K562 (cell line): ENCODE data around the gene TMEM132D. TPM values are rescaled to one million over a fixed set of nuclear protein-coding genes. Genes with fewer than 3 reads are reported as not detected.

ENCODE experiments used
- ATAC-seq: fragments of 200-7000 bp; cut with Tn5 transposase; 3 replicates; pipeline ENCODE4 v1.9.1; 2020; ENCODE audit warnings: moderate library complexity
- BruUV-seq: library from RNA; stranded (reverse); fragments of 400-500 nt; replicated peaks from 2 replicates; lab custom pipeline; 2021; lab: Mats Ljungman, UMichigan
- CTCF ChIA-PET: fragments of 300-600 bp; formaldehyde crosslinking; extraction: SDS; loops from one replicate; lab custom pipeline; 2021; ENCODE audit warnings: low intra/inter-chr PET ratio; lab: Yijun Ruan, JAX
- POLR2A ChIA-PET: fragments of 300-600, 350-650 bp; sonication (Branson Sonifier 250); formaldehyde crosslinking; extraction: SDS; loops from one replicate; lab custom pipeline; 2021; ENCODE audit warnings: antibody characterized with exemption, inconsistent platforms; lab: Yijun Ruan, JAX
- DNase-seq, 4 experiments: peaks; one replicate each; pipeline versions ENCODE4 v3.0.0 to v3.0.0-alpha.2; 2011 to 2018; ENCODE audit warnings: low spot score in 3 of 4, mixed read lengths in 3 of 4; ENCODE audit errors: extremely low read depth in 1 of 4
- FAIRE-seq: peaks from 2 replicates; lab custom pipeline; 2011; peaks lifted over from hg19 to GRCh38; lab: Jason Lieb, UNC
- H2AFZ ChIP-seq: 2 replicates; pipeline ENCODE4 v1.6.0; 2011; ENCODE audit warnings: low read depth, low read length, control low read depth, inconsistent platforms
- H3K27ac ChIP-seq: fragments of 200-600 bp; 3 replicates; pipeline ENCODE4 v1.8.0; 2011; ENCODE audit warnings: low read depth, mild to moderate bottlenecking, control low read depth, inconsistent platforms, low read length, moderate library complexity, mixed read lengths; ENCODE audit errors: extremely low read depth
- H3K27me3 ChIP-seq, 2 experiments: fragments of 300-600 bp in 1 of 2; 2 replicates in 1 of 2; 3 replicates in 1 of 2; pipeline versions ENCODE4 v1.6.0 to v1.8.0; 2011; ENCODE audit warnings: inconsistent platforms in 2 of 2, low read length in 2 of 2, mild to moderate bottlenecking in 1 of 2, mixed read lengths in 1 of 2, moderate library complexity in 1 of 2; ENCODE audit not compliant: control insufficient read depth in 2 of 2, insufficient read depth in 2 of 2
- H3K36me3 ChIP-seq: fragments of 300-600 bp; 3 replicates; pipeline ENCODE4 v1.8.0; 2011; ENCODE audit warnings: mild to moderate bottlenecking, low read length, inconsistent platforms; ENCODE audit not compliant: control insufficient read depth, insufficient read depth
- H3K4me1 ChIP-seq, 2 experiments: fragments of 200-600 bp in 1 of 2; replicated peaks in 1 of 2; 2 replicates in 1 of 2; 3 replicates in 1 of 2; pipeline versions ENCODE4 v1.5.1 to v1.8.0; 2011; ENCODE audit warnings: inconsistent platforms in 2 of 2, low read length in 2 of 2, mild to moderate bottlenecking in 1 of 2, mixed read lengths in 1 of 2, moderate library complexity in 1 of 2; ENCODE audit not compliant: control insufficient read depth in 2 of 2, insufficient read depth in 2 of 2
- H3K4me2 ChIP-seq: 2 replicates; pipeline ENCODE4 v1.6.1; 2011; ENCODE audit warnings: low read length, control low read depth, inconsistent platforms, mixed read lengths; ENCODE audit not compliant: insufficient read depth
- H3K4me3 ChIP-seq: fragments of 200-600 bp; sonication (generic), shearing (Covaris generic); 2 replicates; pipeline ENCODE4 v1.5.1; 2016; ENCODE audit warnings: control low read depth, inconsistent platforms
- H3K79me2 ChIP-seq: fragments of 200-600 bp; 3 replicates; pipeline ENCODE4 v1.8.0; 2011; ENCODE audit warnings: low read length, inconsistent platforms; ENCODE audit not compliant: control insufficient read depth, insufficient read depth
- H3K9ac ChIP-seq, 2 experiments: 2 replicates each; pipeline versions ENCODE4 v1.6.0 to v1.6.1; 2011; ENCODE audit warnings: low read depth in 2 of 2, low read length in 2 of 2, control low read depth in 1 of 2, inconsistent platforms in 1 of 2, mild to moderate bottlenecking in 1 of 2, mixed read lengths in 1 of 2; ENCODE audit not compliant: insufficient read depth in 1 of 2
- H3K9me1 ChIP-seq: one replicate; pipeline ENCODE4 v1.6.0; 2011; ENCODE audit warnings: inconsistent platforms, mild to moderate bottlenecking, low read length, moderate library complexity; ENCODE audit not compliant: control insufficient read depth, insufficient read depth
- H3K9me3 ChIP-seq: replicated peaks from 2 replicates; pipeline ENCODE4 v1.5.1; 2011; ENCODE audit warnings: low read depth, low read length, inconsistent platforms; ENCODE audit not compliant: control insufficient read depth, insufficient read depth
- H4K20me1 ChIP-seq: replicated peaks from 2 replicates; pipeline ENCODE4 v1.6.1; 2011; ENCODE audit warnings: low read length, inconsistent platforms, mixed read lengths; ENCODE audit not compliant: control insufficient read depth, insufficient read depth
- CCAR2 ChIP-seq: fragments of 200-400 bp; formaldehyde crosslinking; IDR thresholded peaks from 2 replicates; pipeline ENCODE4 v1.6.1; 2017; ENCODE audit warnings: mild to moderate bottlenecking, low read depth, low read length
- RNF219 ChIP-seq: fragments of 250-450 bp; sonication (Bioruptor Pico); IDR thresholded peaks from 2 replicates; pipeline ENCODE4 v1.5.0; 2022; ENCODE audit warnings: mild to moderate bottlenecking
- SAFB ChIP-seq: fragments of 200-400 bp; formaldehyde crosslinking; IDR thresholded peaks from 2 replicates; pipeline ENCODE4 v1.6.1; 2017; ENCODE audit warnings: low read depth, low read length, borderline replicate concordance
- TSHZ1 ChIP-seq: fragments of 250-450 bp; sonication (Bioruptor Pico); IDR thresholded peaks from 2 replicates; pipeline ENCODE4 v1.4.0; 2020; ENCODE audit warnings: mild to moderate bottlenecking, moderate library complexity
- WGBS: fragments of 100-300 bp; shearing (Covaris generic); methylation state at CpG from one replicate; pipeline ENCODE4 v1.1.6; 2016; ENCODE audit warnings: low coverage, mixed read lengths; ENCODE audit not compliant: insufficient coverage; ENCODE audit errors: missing lambda C conversion rate; 5-methylcytosine and 5-hydroxymethylcytosine counted together
- in situ Hi-C: fragments of 300-500 bp; cut with MboI; formaldehyde crosslinking; loops from 4 replicates; pipeline ENCODE4 v1.15.0; 2018; ENCODE audit warnings: inconsistent platforms, mixed read lengths
- intact Hi-C: fragments of 100-400 bp; cut with micrococcal nuclease; formaldehyde crosslinking; loops from 2 replicates; pipeline ENCODE4 v1.14.2; 2022
- polyA plus RNA-seq, 8 experiments: library from polyadenylated mRNA; depleted of rRNA in 4 of 8; stranded (reverse) in 5 of 8; unstranded in 3 of 8; fragments of >200 nt; fragmentation: Nextera tagmentation in 2 of 8; fragmentation: Illumina TruSeq in 1 of 8; extraction: Ambion mirVana in 2 of 8; extraction: Trizol in 1 of 8; gene quantifications; 2 replicates each; pipeline versions ENCODE4 v1.2.1 to v1.2.3, GENCODE V29; 2011 to 2014; ENCODE audit warnings: inconsistent platforms in 1 of 8, missing spikeins in 1 of 8
- total RNA-seq, 7 experiments: library from RNA; depleted of rRNA in 6 of 7; stranded (reverse); fragments of >200 nt in 6 of 7; fragmentation: Illumina TruSeq in 2 of 7; extraction: Trizol in 2 of 7; gene quantifications; 2 replicates each; pipeline versions ENCODE4 v1.2.1 to v1.2.3, GENCODE V29; 2011 to 2021; ENCODE audit warnings: low replicate concordance in 1 of 7

Gene TMEM132D
- total and polyA plus RNA-seq, 9 of the 15 experiments (the other 6 are each of a cell fraction or from before 2014, with no cell fraction given): not detected

- no peak for TF ChIP-seq RNF219 (CRISPR knock-in tag)
Measured at GRCh38 chr12:129840145-129840884, 63.5 kb downstream of the TMEM132D start (continued).

- CTCF ChIA-PET: no interaction called here
- FAIRE-seq: no peak
- no TSS peak for BruUV-seq
- no peaks in the 10 kb centered on the region for H3K9me3 ChIP-seq
- intact Hi-C loops (no loop called here), in situ Hi-C loops (no loop called here)
- POLR2A ChIA-PET: no interaction called here
- TF ChIP-seq SAFB: no peak
- no peak for TF ChIP-seq TSHZ1 (CRISPR knock-in tag)
- TF ChIP-seq CCAR2: no peak
- TF ChIP-seq, all 486 proteins: peak for 0
- no peak for ATAC-seq
- no peaks in the 10 kb centered on the region for H3K36me3 ChIP-seq
- DNase-seq: no peak
- no peak overlapping the region for H3K4me2 ChIP-seq
- WGBS: 1% methylated on average over 10 of the region's 10 CpGs
- H2AFZ ChIP-seq: no peak overlapping the region
- no peaks in the 10 kb centered on the region for H3K79me2 ChIP-seq
- no peak overlapping the region for H3K9ac ChIP-seq
- H3K4me3 ChIP-seq: no peak overlapping the region
- no peaks in the 10 kb centered on the region for H4K20me1 ChIP-seq
- no peaks in the 10 kb centered on the region for H3K9me1 ChIP-seq
- H3K27ac ChIP-seq: no peak overlapping the region
- H3K4me1 ChIP-seq: no peaks in the 10 kb centered on the region
- H3K27me3 ChIP-seq: peaks cover 0 to 8% of the 10 kb centered on the region in 2 experiments; a peak in 1 of 5 replicates
Measured at GRCh38 chr12:129839679-129840078, 64.1 kb downstream of the TMEM132D start.
